AG09309 (cell line): ENCODE data around the gene CHRNA7.

ENCODE experiments used
- DNase-seq: peaks from one replicate; pipeline ENCODE4 v3.0.0-alpha.2; 2010; ENCODE audit warnings: low read depth
- H3K4me3 ChIP-seq: 2 replicates; pipeline ENCODE4 v1.5.1; 2011; ENCODE audit warnings: mild to moderate bottlenecking, low read depth, low read length, moderate library complexity; ENCODE audit not compliant: control insufficient read depth
- CTCF ChIP-seq: IDR thresholded peaks from 2 replicates; pipeline ENCODE4 v1.5.1; 2011; ENCODE audit warnings: mild to moderate bottlenecking, low read depth, low read length, inconsistent platforms; ENCODE audit not compliant: insufficient read depth, control insufficient read depth; ENCODE audit errors: missing control alignments

CHRNA7 gene

GRCh38 chr15:32029862-32030781 lies at the start of gene CHRNA7:
TSS of gene CHRNA7 (plus strand) at chr15:32030515. CDS start at chr15:32030595, 80 bp downstream.
- TF ChIP-seq CTCF = no peak
- H3K4me3 ChIP-seq = peak within 1 kb of the TSS; percentile 15
- DNase-seq = no peak

- no peak for TF ChIP-seq CTCF
- no peak for DNase-seq
- no peak overlapping the region for H3K4me3 ChIP-seq
Measured at GRCh38 chr15:31985607-31986006, 44.7 kb upstream of the CHRNA7 start.

- TF ChIP-seq CTCF = no peak
- DNase-seq = no peak
Measured at GRCh38 chr15:31993062-31993461, 37.3 kb upstream of the CHRNA7 start.

GRCh38 chr15:31997711-31998110 lies 32.6 kb upstream of the CHRNA7 start:
- TF ChIP-seq CTCF = no peak
- H3K4me3 ChIP-seq = no peak overlapping the region
- no peak for DNase-seq

More at GRCh38 chr15:31993062-31993461, 37.3 kb upstream of the CHRNA7 start:
- no peak overlapping the region for H3K4me3 ChIP-seq

GRCh38 chr15:32003558-32003957 lies 26.8 kb upstream of the CHRNA7 start:
- no peak for TF ChIP-seq CTCF
- no peak overlapping the region for H3K4me3 ChIP-seq
- DNase-seq = no peak

GRCh38 chr15:32004249-32004648 lies 26.1 kb upstream of the CHRNA7 start:
- H3K4me3 ChIP-seq = no peak overlapping the region
- no peak for DNase-seq
- TF ChIP-seq CTCF = no peak
